Embryonic facial prominence (tissue), 1 donor: ENCODE results near the gene FOXP1.
A peak's percentile ranks its signal among the peaks of the same experiment; 100 is the strongest.

Experiments used
- DNase-seq: peaks from one replicate; pipeline ENCODE4 v3.0.0-alpha.2; 2016; ENCODE audit errors: extremely low spot score

Gene FOXP1

GRCh38 chr3:71265365-71265915 is 318.1 kb downstream of the FOXP1 start:
- no peak for DNase-seq

DNA sequence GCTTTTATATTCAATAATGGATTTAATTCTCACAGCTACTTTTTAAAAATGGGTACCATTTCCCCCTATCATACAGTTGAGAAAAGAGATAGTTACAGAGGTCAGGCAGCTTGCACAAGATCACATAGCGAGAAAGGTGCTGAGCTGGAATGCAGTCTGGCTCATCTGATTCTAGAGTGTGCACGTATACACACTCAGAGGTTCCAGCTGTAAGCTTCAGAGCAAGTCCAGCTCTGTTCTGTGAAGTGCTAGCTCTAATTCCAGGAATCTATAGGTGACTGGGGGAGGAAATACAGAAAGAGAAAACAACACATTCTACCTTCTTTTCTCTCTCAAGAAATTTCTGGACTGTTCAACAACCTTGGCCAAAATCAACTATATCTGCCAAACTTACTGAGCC is 318.7 kb downstream of the FOXP1 start:
- DNase-seq, result no peak

DNA sequence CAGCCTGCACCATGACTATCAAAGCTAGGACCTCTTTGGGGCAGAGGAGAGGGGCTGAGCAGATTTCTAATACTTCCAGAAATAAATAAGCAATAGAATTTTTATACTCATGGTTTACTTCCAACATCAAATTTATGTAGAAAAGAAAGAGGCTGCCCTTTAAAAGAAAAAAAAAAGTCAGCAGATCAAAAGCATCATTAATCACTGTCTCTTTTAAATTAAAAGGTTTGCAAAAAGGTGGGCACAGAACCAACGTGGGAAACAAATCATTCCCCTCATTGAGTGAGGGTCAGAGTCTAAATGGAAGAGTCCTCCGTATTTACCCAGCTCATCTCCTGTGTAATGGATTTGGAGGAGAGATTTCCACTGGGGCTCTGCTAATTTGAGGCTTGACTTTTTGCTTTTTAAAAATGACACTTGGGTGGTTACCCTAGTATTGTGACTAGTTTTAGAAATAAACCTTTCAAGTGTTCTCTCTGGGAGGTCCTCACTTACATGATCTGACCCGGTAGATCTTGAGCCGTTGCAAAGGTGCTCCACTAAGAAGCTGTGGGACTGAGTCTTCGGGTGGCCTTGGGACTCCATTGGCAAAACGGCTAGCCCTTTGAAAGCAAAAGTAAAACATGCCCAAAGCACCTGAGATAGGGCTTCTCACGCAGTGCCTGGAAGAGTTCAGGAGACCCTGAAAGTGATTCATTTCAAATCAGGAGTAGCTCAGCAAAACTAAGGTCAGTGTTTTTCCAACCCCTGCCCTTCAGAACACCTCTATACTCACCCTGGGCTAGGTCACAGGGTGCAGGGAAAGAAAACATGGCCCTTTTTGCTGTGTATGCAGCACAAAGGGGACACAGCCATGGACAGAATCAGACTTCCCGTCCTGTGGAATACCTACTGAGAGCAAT is 320.9 kb downstream of the FOXP1 start:
- no peak for DNase-seq

DNA sequence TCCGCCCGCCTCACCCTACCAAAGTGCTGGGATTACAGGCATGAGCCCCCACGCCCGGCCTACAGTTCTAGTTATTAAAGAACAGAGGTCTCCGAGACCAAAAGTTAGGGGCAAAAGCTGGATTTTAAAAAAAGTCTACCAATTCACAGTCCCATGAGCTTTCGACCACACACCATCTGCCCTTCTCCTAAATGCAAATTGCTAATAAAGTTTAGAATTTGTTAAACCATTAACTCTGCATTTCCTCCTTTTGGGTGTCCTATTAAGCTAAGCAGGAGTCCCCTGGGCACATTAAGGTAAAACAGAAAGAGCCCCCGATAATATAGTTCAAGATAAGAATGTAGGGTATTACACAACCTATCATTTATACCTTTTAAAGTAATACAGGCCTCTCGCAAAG is 322.7 kb downstream of the FOXP1 start:
- no peak for DNase-seq

- no peak for DNase-seq
These were observed 325.0 kb downstream of the FOXP1 start for GRCh38 chr3:71258526-71258925.

- DNase-seq, result no peak
These were observed 325.4 kb downstream of the FOXP1 start for GRCh38 chr3:71258116-71258515.

DNA sequence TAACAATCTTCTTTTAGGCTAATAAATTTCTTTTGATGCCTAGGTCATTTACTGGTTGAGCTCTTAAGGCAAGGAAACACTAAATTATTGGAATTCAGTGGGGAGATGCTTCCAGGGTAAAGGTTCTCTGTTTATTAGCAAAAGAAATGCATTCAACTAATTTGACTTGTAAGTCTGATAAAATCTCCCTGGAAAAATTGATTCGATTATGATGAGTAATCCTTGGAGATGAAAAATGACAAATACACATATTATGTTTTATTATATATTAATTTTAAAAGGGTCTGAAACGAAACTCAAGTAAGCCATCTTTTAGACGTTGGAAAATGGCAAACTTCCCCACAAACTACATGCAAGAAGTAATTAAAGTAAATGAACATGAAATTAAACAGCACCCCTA is 328.0 kb downstream of the FOXP1 start:
- DNase-seq, result no peak

GRCh38 chr3:71254281-71255057 is 329.1 kb downstream of the FOXP1 start:
- DNase-seq, result no peak

- DNase-seq, result no peak
These were observed 330.4 kb downstream of the FOXP1 start for GRCh38 chr3:71253169-71253568.

GRCh38 chr3:71252466-71252865 is 331.1 kb downstream of the FOXP1 start:
- DNase-seq, result no peak

DNA sequence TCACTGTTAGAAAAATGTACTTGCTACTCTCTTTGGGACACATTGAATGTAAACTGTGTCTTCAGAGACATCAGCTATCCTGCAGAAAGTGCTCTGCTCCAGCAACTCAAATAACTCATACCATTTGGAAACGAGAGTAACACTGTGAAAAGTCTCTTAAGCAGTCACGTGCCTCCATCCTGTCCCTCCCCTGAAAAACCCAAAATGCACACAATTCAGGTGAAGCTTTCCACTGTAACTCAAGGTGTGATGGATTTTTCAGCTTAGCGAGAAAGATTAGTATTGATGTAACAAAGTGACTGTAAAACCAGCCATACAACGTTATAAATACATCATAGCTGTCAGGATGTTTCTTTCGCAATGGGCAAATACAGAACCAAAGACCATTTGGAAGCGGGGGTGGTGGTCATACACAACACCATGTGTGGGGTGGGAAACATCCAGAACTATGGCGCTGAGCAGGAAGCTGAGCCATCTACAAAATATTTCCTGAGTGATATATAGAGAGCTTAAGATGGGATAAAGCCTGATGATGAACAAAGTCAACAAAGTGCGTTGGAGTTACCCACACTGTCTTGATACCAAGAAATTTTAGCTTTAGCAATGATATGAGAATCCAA is 332.3 kb downstream of the FOXP1 start:
- DNase-seq, result no peak

DNA sequence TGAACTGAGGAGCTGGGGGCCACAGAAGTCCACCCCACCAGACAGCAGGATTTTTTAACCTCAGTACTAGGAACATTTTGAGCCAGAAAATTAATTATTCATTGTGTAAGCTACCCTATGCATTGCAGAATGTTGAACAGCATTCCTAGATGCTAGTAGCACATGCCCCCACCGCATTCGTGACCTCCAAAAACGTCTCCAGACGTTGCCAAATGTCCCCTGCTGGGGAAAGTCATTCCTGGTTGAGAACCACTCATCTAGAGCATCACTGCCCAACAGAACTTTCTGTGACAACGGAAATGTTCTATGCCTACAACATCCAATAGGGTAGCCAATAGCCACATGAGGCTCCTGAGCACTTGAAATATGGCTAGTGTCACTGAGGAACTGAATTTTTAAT is 333.5 kb downstream of the FOXP1 start:
- no peak for DNase-seq

DNA sequence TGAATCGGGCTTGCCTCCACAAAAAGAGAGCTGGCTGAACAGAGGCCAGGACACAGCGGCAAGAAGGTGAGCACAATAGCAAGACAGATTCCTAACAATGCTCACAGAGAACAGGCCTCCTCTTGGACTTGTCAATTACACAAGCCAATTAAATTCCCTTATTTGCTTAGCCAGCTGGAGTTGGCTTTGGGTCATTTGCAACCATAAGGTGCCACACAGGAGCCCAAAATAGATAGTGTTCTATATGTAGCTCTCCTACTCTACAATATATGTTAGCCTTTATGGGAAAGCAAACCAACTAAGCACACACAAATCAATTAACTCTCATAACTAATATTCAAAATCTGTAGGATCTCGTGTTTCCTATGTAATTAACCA is 335.6 kb downstream of the FOXP1 start:
- DNase-seq, result no peak

DNA sequence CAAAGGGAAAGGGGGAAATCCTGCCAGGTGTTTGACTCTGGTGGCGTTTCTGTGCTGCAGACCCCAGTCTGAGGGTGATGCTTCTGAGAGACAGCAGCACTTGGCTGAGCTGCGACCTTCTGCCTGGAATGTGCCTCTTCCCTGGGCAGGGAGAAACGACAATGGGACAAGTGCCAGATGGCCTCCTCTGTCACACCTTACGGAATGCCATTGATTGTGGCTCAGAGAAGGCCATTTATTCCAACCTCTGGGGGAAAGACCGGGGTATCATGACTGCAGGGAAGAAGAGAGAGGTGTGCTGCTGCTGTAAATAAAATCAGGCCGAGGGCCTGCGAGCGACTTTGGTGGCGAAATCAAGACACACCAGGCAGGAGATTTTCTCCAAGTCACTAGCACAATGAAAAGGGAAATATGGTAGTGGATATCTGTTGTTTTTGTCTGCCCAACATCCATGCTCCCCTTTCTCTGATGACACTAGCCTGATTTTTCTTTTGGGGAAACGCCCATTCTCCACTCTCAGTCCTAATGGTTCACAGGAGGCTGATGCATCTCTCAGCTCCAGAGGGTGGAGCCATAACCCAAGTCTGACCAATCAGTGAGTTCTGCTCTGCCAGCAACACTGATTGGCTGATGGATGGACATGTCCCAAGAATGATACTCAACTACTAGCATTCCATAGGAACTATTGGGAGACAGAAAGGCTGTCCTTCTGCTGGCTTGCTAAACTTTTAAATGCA is 336.1 kb downstream of the FOXP1 start:
- no peak for DNase-seq

- DNase-seq, result no peak
These were observed 337.3 kb downstream of the FOXP1 start for GRCh38 chr3:71245971-71246880.

GRCh38 chr3:71244826-71245488 is 338.6 kb downstream of the FOXP1 start:
- DNase-seq, result peak; percentile 24

- DNase-seq, result no peak
These were observed 339.2 kb downstream of the FOXP1 start for GRCh38 chr3:71244153-71244825.

GRCh38 chr3:71243229-71243628 is 340.3 kb downstream of the FOXP1 start:
- no peak for DNase-seq

DNA sequence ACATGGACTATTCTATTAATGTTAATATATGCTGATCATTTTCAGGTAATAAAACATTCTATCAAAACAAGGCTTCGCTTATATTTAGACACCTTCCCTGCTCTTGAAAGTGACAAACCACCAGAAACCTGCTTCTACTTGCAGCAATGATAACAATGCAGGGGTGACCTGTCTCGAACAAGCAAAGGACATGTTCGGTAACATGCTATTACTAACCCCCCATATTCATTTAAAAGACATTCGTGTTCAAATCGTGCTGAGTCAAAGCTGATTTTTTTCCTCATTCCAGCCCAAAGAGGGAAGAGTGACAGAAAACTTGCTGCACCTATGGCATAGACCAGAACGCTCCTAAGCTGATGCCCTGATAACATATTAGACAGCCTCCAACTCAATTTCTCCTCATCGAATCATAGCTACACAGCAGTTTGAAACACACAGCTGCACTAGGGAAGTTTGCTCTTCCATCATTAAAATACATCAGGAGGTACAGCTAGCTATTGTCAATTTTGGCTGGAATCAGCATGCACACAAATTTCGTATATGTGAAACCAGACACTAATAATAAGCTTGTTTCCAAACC is 341.5 kb downstream of the FOXP1 start:
- DNase-seq, result no peak
